DOHH2 (cell line): ENCODE data around the gene PACSIN1.

ENCODE experiments used
- H3F3A ChIP-seq: fragments of 200-600 bp; sonication (generic), shearing (Covaris generic); 2 replicates; pipeline ENCODE4 v1.6.0; 2016; ENCODE audit warnings: antibody characterized with exemption, mild to moderate bottlenecking; ENCODE audit not compliant: control insufficient read depth, insufficient read depth
- H3K27ac ChIP-seq: fragments of 200-600 bp; sonication (generic); 2 replicates; pipeline ENCODE4 v1.5.1; 2014; ENCODE audit warnings: low read depth, mild to moderate bottlenecking, low read length, moderate library complexity
- H3K27me3 ChIP-seq: fragments of 200-600 bp; sonication (generic); 2 replicates; pipeline ENCODE4 v1.6.1; 2014; ENCODE audit warnings: mild to moderate bottlenecking, low read length, mixed read lengths; ENCODE audit not compliant: control insufficient read depth
- H3K36me3 ChIP-seq: fragments of 200-600 bp; sonication (generic); 2 replicates; pipeline ENCODE4 v1.6.1; 2014; ENCODE audit warnings: mild to moderate bottlenecking, low read length, moderate library complexity, mixed read lengths; ENCODE audit not compliant: control insufficient read depth
- H3K4me1 ChIP-seq: fragments of 200-600 bp; sonication (generic); 2 replicates; pipeline ENCODE4 v1.6.1; 2014; ENCODE audit warnings: mild to moderate bottlenecking, low read length, mixed read lengths; ENCODE audit not compliant: control insufficient read depth
- H3K4me2 ChIP-seq: fragments of 200-600 bp; sonication (generic); 2 replicates; pipeline ENCODE4 v1.6.0; 2014; ENCODE audit warnings: mild to moderate bottlenecking, low read length, moderate library complexity
- H3K4me3 ChIP-seq: fragments of 200-600 bp; sonication (generic); 2 replicates; pipeline ENCODE4 v1.5.1; 2014; ENCODE audit warnings: mild to moderate bottlenecking, low read length, mixed read lengths
- H3K79me2 ChIP-seq: fragments of 200-600 bp; sonication (generic); 2 replicates; pipeline ENCODE4 v1.6.1; 2014; ENCODE audit warnings: mild to moderate bottlenecking, low read length, mixed read lengths; ENCODE audit not compliant: control insufficient read depth
- H3K9me2 ChIP-seq: fragments of 200-600 bp; sonication (generic); replicated peaks from 2 replicates; pipeline ENCODE4 v1.6.1; 2014; ENCODE audit warnings: mild to moderate bottlenecking, low read length, mixed read lengths; ENCODE audit not compliant: control insufficient read depth
- H3K9me3 ChIP-seq: fragments of 200-600 bp; sonication (generic); 2 replicates; pipeline ENCODE4 v1.6.1; 2014; ENCODE audit warnings: antibody characterized with exemption, low read length, mixed read lengths; ENCODE audit not compliant: control insufficient read depth, insufficient read depth
- H4K20me1 ChIP-seq: fragments of 200-600 bp; sonication (generic); 2 replicates; pipeline ENCODE4 v1.6.0; 2014; ENCODE audit warnings: low read depth, mild to moderate bottlenecking, antibody characterized with exemption, low read length, moderate library complexity; ENCODE audit not compliant: control insufficient read depth, insufficient read depth
- CTCF ChIP-seq: fragments of 200-600 bp; sonication (generic); IDR thresholded peaks from one replicate; pipeline ENCODE4 v1.5.1; 2014; ENCODE audit warnings: antibody characterized with exemption, mild to moderate bottlenecking, low read depth, low read length; ENCODE audit not compliant: poor library complexity, severe bottlenecking
- EZH2phosphoT487 ChIP-seq: fragments of 200-600 bp; sonication (generic); IDR thresholded peaks from 2 replicates; pipeline ENCODE4 v1.6.1; 2017; ENCODE audit warnings: borderline replicate concordance, mild to moderate bottlenecking, antibody characterized with exemption, low read length, moderate library complexity, mixed read lengths

The PACSIN1 gene

DNA sequence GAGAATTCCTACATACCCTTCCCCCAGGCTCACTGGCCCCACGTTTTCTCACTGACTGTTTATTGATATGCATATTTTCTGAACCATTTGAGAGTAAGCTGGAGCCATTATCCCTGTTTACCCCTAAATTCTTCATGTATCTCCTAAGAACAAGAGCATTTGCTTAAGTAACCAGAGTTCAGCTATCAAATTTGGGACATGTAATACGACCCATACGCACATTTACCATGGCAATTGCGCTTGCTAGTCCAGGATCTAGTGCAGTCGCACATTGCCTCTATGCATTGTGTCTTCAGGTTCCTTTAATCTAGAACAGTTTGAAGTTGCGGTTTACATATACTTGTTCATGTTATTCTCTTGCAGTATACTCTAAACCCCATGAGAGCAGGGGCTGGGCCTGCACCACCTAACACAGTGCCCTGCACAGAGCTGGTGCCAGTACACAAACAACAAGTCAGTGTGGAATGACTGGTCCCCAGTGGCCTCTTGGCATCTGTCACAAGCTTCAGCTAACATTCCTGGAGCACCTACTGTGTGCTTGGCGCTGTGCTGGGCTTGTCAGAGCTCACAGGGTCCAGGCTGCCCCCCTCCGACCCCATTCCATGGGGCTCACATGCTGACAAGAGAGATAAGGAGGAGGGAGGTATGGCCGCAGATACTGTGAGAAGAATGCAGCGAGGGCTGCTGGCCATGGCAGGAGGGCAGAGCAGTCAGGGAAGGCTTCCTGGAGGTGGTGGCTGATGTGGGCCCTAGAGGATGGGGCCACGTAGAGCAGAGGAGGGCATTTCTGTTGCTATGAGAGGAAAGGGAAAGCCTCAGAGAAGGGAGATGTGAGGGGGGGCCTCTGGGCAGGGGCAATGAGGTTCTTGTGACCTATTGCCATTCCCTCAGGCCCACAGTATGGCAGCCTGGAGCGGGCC is 62.1 kb downstream of the PACSIN1 start:
- Histone ChIP-seq H3F3A (no peaks in the 10 kb centered on the region), H3K36me3 (no peaks in the 10 kb centered on the region), H3K27ac (no peak overlapping the region), H3K4me3 (no peak overlapping the region), H3K9me3 (no peaks in the 10 kb centered on the region), H3K79me2 (no peaks in the 10 kb centered on the region), H3K27me3 (no peaks in the 10 kb centered on the region), H3K9me2 (no peaks in the 10 kb centered on the region), H3K4me2 (peak overlapping the region; percentile 68), H3K4me1 (peaks cover 12% of the 10 kb centered on the region), H4K20me1 (no peaks in the 10 kb centered on the region)
- TF ChIP-seq EZH2phosphoT487 (no peak), CTCF (no peak)

DNA sequence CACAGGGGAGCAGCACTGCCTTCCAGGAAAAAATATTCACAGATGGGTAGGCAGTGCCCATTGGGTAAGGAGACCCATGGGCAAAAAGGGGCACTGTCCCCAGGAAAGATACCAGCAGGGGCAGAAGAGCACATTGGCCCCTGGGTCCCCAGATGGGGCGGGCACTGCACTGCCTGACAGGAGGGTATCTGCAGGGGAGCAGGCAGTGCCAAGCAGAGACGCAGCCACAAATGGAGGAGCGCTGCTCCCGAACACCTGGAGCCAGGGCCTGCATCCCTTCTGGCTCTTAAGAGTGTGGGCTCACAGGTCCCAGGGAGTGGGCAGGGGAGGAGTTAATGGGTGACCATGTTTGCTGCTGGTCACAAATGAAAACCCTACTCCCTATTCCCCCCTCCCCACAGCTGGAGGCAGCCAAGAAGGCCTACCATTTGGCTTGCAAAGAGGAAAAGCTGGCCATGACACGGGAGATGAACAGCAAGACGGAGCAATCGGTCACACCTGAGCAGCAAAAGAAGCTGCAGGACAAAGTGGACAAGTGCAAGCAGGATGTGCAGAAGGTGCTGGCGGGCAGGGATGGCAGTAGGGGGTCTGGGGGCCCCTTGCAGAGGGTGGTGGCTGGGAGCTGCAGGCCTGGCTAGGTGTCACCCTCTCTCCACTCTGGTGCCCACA is 63.3 kb downstream of the PACSIN1 start:
- Histone ChIP-seq H3K4me1 (peaks cover 12% of the 10 kb centered on the region), H3K9me2 (no peaks in the 10 kb centered on the region), H3K27me3 (no peaks in the 10 kb centered on the region), H3K9me3 (no peaks in the 10 kb centered on the region), H3K4me2 (no peak overlapping the region), H3K36me3 (no peaks in the 10 kb centered on the region), H3K4me3 (no peak overlapping the region), H4K20me1 (no peaks in the 10 kb centered on the region), H3F3A (no peaks in the 10 kb centered on the region), H3K79me2 (no peaks in the 10 kb centered on the region), H3K27ac (no peak overlapping the region)
- TF ChIP-seq CTCF = no peak
- TF ChIP-seq EZH2phosphoT487 = no peak

GRCh38 chr6:34529665-34530327 is 63.9 kb downstream of the PACSIN1 start:
- Histone ChIP-seq H3K9me2 (no peaks in the 10 kb centered on the region), H3K4me1 (peaks cover 12% of the 10 kb centered on the region), H3K27ac (no peak overlapping the region), H3K4me3 (no peak overlapping the region), H4K20me1 (no peaks in the 10 kb centered on the region), H3F3A (no peaks in the 10 kb centered on the region), H3K79me2 (no peaks in the 10 kb centered on the region), H3K4me2 (no peak overlapping the region), H3K36me3 (no peaks in the 10 kb centered on the region), H3K27me3 (no peaks in the 10 kb centered on the region), H3K9me3 (no peaks in the 10 kb centered on the region)
- TF ChIP-seq EZH2phosphoT487 = no peak
- no peak for TF ChIP-seq CTCF
